ENCODE measurements around the gene BBS12. TPM values are rescaled to one million over a fixed set of nuclear protein-coding genes. Genes with fewer than 3 reads are reported as not detected.

BBS12 gene
- total RNA-seq, 6 donors from 2014 or later = 2.7 to 8.5 (median 3.2) TPM

- Histone ChIP-seq H3K36me3 (no peaks in the 10 kb centered on the region), H3K27ac (no peak overlapping the region), H3K9me3 (no peaks in the 10 kb centered on the region), H3K4me1 (peaks cover 0 to 3% (median 2%) of the 10 kb centered on the region in 4 donors), H3K4me3 (no peak overlapping the region), H3K27me3 (no peaks in the 10 kb centered on the region)
- DNase-seq = no peak
- 90 to 91% methylated on average over 4 of the region's 4 CpGs for WGBS, 2 donors
- TF ChIP-seq POLR2A (IDR thresholded peaks at IDR 0.05) (no peak), EP300 (IDR thresholded peaks at IDR 0.05) (no peak), POLR2AphosphoS5 (IDR thresholded peaks at IDR 0.05) (no peak), CTCF (IDR thresholded peaks at IDR 0.05) (no peak)
- no peak for ATAC-seq (ENCODE audit: low FRiP score in 2 of 2)
Observed at GRCh38 chr4:122705009-122705408, 27.5 kb upstream of the BBS12 start.

GRCh38 chr4:122705547-122706117 is 26.9 kb upstream of the BBS12 start:
- Histone ChIP-seq H3K27me3 (no peaks in the 10 kb centered on the region), H3K4me3 (no peak overlapping the region), H3K4me1 (no peaks in the 10 kb centered on the region), H3K36me3 (no peaks in the 10 kb centered on the region), H3K27ac (no peak overlapping the region), H3K9me3 (no peaks in the 10 kb centered on the region)
- TF ChIP-seq CTCF (IDR thresholded peaks at IDR 0.05) (no peak), EP300 (IDR thresholded peaks at IDR 0.05) (no peak), POLR2A (IDR thresholded peaks at IDR 0.05) (no peak), POLR2AphosphoS5 (IDR thresholded peaks at IDR 0.05) (no peak)
- no peak for ATAC-seq (ENCODE audit: low FRiP score in 2 of 2)
- WGBS, 2 donors = 55 to 60% methylated on average over 1 of the region's 1 CpG
- DNase-seq = no peak

- Histone ChIP-seq H3K36me3 (no peaks in the 10 kb centered on the region), H3K4me1 (no peaks in the 10 kb centered on the region), H3K27ac (no peak overlapping the region), H3K4me3 (no peak overlapping the region), H3K9me3 (no peaks in the 10 kb centered on the region), H3K27me3 (no peaks in the 10 kb centered on the region)
- no peak for ATAC-seq (ENCODE audit: low FRiP score in 2 of 2)
- no peak for DNase-seq
- 88 to 98% methylated on average over 3 of the region's 3 CpGs for WGBS, 2 donors
- no peak for TF ChIP-seq POLR2A (IDR thresholded peaks at IDR 0.05)
- no peak for TF ChIP-seq EP300 (IDR thresholded peaks at IDR 0.05)
- no peak for TF ChIP-seq CTCF (IDR thresholded peaks at IDR 0.05)
- TF ChIP-seq POLR2AphosphoS5 (IDR thresholded peaks at IDR 0.05) = no peak
Observed at GRCh38 chr4:122706511-122706910, 26.0 kb upstream of the BBS12 start.

GRCh38 chr4:122707497-122707896 is 25.0 kb upstream of the BBS12 start:
- Histone ChIP-seq H3K4me3 (no peak overlapping the region), H3K27ac (no peak overlapping the region), H3K4me1 (no peaks in the 10 kb centered on the region), H3K36me3 (no peaks in the 10 kb centered on the region), H3K27me3 (no peaks in the 10 kb centered on the region), H3K9me3 (no peaks in the 10 kb centered on the region)
- WGBS, 2 donors = 67 to 71% methylated on average over 4 of the region's 4 CpGs
- ATAC-seq (ENCODE audit: low FRiP score in 2 of 2) = no peak
- DNase-seq = no peak
- TF ChIP-seq POLR2A (IDR thresholded peaks at IDR 0.05) (no peak), CTCF (IDR thresholded peaks at IDR 0.05) (no peak), EP300 (IDR thresholded peaks at IDR 0.05) (no peak), POLR2AphosphoS5 (IDR thresholded peaks at IDR 0.05) (no peak)

GRCh38 chr4:122709236-122709635 is 23.3 kb upstream of the BBS12 start:
- Histone ChIP-seq H3K27ac (no peak overlapping the region), H3K27me3 (no peaks in the 10 kb centered on the region), H3K4me1 (no peaks in the 10 kb centered on the region), H3K9me3 (no peaks in the 10 kb centered on the region), H3K36me3 (no peaks in the 10 kb centered on the region), H3K4me3 (no peak overlapping the region)
- TF ChIP-seq POLR2A (IDR thresholded peaks at IDR 0.05) = no peak
- DNase-seq (no peak), ATAC-seq (ENCODE audit: low FRiP score in 2 of 2) (no peak)

Measured in upper lobe of left lung (tissue), 6 donors.